Measurements from ENCODE around the gene ANKRD40CL.
A peak's percentile ranks its signal among the peaks of the same experiment; 100 is the strongest.
"Not testable (repeated sequence)": the region's sequence is repeated elsewhere in the genome, so short reads cannot be mapped to it uniquely, and the experiment has no call there.

The ANKRD40CL gene

DNA sequence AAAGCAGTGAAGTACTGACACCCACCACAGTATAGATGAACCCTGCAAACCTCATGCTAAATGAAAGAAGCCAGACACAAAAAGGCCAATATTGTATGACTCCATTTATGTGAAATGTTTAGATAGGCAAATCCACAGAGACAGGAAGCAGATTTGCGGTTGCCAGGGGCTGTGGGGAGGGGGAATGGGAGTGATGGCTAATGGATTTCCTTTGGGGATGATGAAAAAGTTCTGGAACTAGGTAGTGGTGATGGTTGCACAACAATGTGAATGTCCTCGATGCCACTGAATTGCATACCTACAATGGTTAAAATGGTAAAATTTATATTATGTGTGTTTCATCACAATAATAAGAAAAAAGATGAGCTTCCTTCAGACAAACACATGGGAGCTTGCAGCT is 39.7 kb upstream of the ANKRD40CL start:
- no peak overlapping the region for H3K4me3 ChIP-seq (ENCODE audit: low read length)
- DNase-seq (ENCODE audit: low read depth) = no peak
- TF ChIP-seq, protein P1, sequence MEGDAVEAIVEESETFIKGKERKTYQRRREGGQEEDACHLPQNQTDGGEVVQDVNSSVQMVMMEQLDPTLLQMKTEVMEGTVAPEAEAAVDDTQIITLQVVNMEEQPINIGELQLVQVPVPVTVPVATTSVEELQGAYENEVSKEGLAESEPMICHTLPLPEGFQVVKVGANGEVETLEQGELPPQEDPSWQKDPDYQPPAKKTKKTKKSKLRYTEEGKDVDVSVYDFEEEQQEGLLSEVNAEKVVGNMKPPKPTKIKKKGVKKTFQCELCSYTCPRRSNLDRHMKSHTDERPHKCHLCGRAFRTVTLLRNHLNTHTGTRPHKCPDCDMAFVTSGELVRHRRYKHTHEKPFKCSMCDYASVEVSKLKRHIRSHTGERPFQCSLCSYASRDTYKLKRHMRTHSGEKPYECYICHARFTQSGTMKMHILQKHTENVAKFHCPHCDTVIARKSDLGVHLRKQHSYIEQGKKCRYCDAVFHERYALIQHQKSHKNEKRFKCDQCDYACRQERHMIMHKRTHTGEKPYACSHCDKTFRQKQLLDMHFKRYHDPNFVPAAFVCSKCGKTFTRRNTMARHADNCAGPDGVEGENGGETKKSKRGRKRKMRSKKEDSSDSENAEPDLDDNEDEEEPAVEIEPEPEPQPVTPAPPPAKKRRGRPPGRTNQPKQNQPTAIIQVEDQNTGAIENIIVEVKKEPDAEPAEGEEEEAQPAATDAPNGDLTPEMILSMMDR (conservative IDR thresholded peaks at IDR 0.05; ENCODE audit: low read depth, low read length) = no peak

DNA sequence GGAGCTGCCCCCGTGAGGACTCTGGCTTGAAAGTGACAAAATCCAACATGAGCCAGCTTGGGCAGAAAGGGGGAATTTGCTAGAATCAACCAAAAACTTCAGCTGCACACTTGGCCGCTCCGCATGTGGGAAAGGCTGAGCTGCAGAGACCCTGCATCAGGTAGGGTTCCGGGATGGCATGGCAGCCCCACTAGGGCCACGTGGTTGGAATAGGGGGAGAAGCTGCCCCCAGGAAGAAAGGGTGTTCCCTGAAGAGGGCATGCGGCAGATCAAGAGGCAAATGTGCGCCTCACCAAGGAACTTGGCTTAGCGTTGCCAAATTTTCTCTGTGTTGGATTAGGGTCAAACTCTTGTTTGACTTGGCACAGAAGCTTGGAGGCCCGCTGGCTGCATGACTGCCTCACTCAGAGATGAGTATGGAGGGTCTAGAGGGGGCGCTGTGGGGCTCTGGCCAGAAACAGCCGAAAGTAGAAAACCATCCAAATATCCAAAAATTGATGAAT is 38.9 kb upstream of the ANKRD40CL start:
- H3K4me3 ChIP-seq (ENCODE audit: low read length) = no peak overlapping the region
- DNase-seq (ENCODE audit: low read depth) = no peak
- TF ChIP-seq, protein P1 (conservative IDR thresholded peaks at IDR 0.05; ENCODE audit: low read depth, low read length) = peak; percentile 37

- no peak overlapping the region for H3K4me3 ChIP-seq (ENCODE audit: low read length)
- no peak for DNase-seq (ENCODE audit: low read depth)
- TF ChIP-seq, protein P1 (conservative IDR thresholded peaks at IDR 0.05; ENCODE audit: low read depth, low read length) = no peak
Observed at GRCh38 chr17:50805486-50805885, 38.2 kb upstream of the ANKRD40CL start.

GRCh38 chr17:50804749-50805475 is 37.6 kb upstream of the ANKRD40CL start:
- not testable (repeated sequence) for DNase-seq (ENCODE audit: low read depth); H3K4me3 ChIP-seq (ENCODE audit: low read length)

DNA sequence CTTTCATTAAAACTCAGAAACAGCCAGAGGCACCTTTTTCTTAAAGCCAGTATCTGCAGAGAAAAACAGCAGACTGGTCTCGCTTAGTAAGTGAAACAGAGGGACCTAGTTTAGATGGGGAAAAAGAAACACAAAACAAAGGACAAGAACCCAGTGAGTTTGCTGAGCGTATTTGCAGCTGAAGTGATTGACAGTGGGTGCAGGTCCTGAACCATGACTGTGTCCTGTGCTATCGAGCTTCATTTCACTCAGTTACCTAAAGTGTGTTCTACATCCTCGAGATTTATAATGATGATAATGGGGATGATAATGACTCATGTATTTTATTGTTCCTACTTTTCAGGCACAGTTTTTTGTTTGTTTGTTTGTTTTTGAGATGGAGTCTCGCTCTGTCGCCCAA is 36.4 kb upstream of the ANKRD40CL start:
- DNase-seq (ENCODE audit: low read depth) = no peak
- TF ChIP-seq, protein P1 (conservative IDR thresholded peaks at IDR 0.05; ENCODE audit: low read depth, low read length) = no peak
- no peak overlapping the region for H3K4me3 ChIP-seq (ENCODE audit: low read length)

DNA sequence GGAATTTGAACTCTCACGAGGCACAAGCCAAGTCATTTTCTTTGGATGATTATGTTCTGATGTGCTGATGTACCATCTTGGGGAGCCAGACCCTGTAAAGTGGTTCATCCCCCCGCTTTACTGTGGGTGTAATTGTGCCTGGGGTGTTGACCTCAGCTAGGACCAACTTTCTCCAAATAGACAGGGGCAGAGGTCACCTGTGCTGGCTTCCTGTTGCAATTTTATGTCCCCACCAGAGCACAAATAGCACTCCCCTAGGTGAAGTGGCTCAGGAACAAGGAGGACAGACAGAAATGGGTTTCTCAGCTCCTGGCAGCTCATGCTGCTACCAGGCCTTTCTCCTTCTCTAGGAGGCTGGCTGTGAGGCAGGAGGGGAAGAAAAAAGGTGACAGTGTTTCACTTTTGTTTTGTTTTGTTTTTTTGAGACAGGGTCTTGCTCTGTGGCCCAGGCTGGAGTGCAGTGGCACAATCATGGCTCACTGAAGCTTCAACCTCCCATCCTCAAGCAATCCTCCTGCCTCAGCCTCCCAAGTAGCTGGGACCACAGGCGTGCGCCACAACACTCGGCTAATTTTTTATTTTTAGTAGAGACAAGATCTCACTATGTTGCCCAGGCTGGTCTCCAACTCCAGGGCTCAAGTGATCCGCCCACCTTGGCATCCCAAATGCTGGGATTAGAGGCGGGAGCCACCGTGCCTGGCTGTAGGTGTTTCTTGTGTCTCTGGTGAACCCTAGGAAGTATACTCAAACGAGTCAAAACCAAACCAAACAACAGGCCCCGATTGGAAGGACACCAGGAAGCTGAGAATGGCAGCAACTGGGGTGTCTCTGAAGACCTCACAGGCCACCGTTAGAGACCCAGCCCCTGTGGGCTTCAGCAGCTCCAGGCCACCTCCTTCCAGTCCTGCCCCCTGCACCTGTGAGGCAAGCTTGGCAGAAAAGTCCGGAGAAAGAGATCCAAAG is 35.6 kb upstream of the ANKRD40CL start:
- DNase-seq (ENCODE audit: low read depth) = no peak
- no peak overlapping the region for H3K4me3 ChIP-seq (ENCODE audit: low read length)
- TF ChIP-seq, protein P1 (conservative IDR thresholded peaks at IDR 0.05; ENCODE audit: low read depth, low read length) = no peak

DNA sequence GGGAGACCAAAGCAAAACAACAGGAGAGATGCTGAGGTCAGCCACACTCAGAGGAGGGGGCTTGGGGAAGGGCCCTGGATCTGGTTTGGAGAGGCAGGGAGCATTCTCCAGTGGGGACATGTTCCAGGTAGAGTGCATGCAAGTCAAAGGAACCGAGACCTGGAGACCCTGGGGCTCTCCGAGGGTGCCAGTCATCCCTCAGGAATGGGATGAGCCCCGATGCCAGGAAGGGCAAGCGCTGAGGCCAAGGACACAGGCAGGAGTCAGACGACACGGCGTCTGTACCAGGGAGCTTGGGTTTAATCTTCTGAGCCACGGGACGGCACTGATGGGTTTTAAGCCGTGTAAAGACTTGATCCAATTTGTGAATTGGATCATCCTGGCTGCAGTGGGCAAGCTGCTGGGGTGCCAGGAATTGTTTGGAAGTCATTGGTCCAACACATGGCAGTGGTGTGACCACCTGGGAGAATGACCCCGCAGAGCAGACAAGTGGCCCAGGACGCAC is 32.9 kb upstream of the ANKRD40CL start:
- no peak overlapping the region for H3K4me3 ChIP-seq (ENCODE audit: low read length)
- TF ChIP-seq, protein P1 (conservative IDR thresholded peaks at IDR 0.05; ENCODE audit: low read depth, low read length) = no peak

More for the DNA sequence above, 32.9 kb upstream of the ANKRD40CL start:
- no peak for DNase-seq (ENCODE audit: low read depth)

Data from retinal pigment epithelial cell (primary cell).